ENCODE data around the gene COL11A2. TPM values are rescaled to one million over a fixed set of nuclear protein-coding genes. Genes with fewer than 3 reads are reported as not detected.

COL11A2 gene
- total RNA-seq, 1 experiment from 2014 or later: 7.6 TPM

DNA sequence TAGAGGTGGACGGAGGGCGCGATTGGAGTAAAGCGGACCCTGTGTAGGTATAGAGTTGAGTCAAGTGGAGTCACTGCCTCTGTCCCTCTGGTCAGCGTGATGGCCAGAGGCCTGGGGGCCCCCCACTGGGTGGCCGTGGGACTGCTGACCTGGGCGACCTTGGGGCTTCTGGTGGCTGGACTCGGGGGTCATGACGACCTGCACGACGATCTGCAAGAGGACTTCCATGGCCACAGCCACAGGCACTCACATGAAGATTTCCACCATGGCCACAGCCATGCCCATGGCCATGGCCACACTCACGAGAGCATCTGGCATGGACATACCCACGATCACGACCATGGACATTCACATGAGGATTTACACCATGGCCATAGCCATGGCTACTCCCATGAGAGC is 8.9 kb upstream of the COL11A2 start:
- TSS peak; percentile 76 for BruUV-seq (replicated peaks)
- ATAC-seq (no peak), DNase-seq (ENCODE audit: low read depth, low spot score) (no peak)
- Histone ChIP-seq H3K27ac (ENCODE audit: low read depth, low read length) (peak overlapping the region; percentile 94), H4K20me1 (ENCODE audit: insufficient read depth) (no peaks in the 10 kb centered on the region), H3K4me3 (replicated peaks in 1 of 2; ENCODE audit: low read depth in 1 of 2, low read length in 2 of 2) (peak overlapping the region; percentile 63 to 69), H3K79me2 (ENCODE audit: insufficient read depth, low read length) (peaks cover 70% of the 10 kb centered on the region), H3K9me2 (ENCODE audit: insufficient read depth) (no peaks in the 10 kb centered on the region), H3K9ac (ENCODE audit: low read length) (peak overlapping the region; percentile 80), H3K36me3 (ENCODE audit: control insufficient read depth in 1 of 2, insufficient read depth in 2 of 2, low read length in 2 of 2) (peaks cover 22 to 36% of the 10 kb centered on the region in 2 experiments; a peak in 3 of 4 replicates), H2AFZ (ENCODE audit: low read depth, low read length, poor library complexity, severe bottlenecking) (no peak overlapping the region), H3K27me3 (ENCODE audit: insufficient read depth, low read length) (no peaks in the 10 kb centered on the region), H3K4me1 (ENCODE audit: control insufficient read depth in 1 of 2, insufficient read depth in 2 of 2, low read length in 2 of 2) (peaks cover 42 to 66% of the 10 kb centered on the region in 2 experiments), H3K9me3 (ENCODE audit: control insufficient read depth in 1 of 2, insufficient read depth in 1 of 2, low read depth in 1 of 2, low read length in 2 of 2) (no peaks in the 10 kb centered on the region), H3K4me2 (ENCODE audit: low read length) (peak overlapping the region; percentile 96)
- ChIA-PET RAD21 (ENCODE audit: low non-redundant PET in 1 of 2, low total read pairs in 2 of 2, uncharacterized antibody in 2 of 2, unreplicated experiment in 2 of 2) (no interaction called here), POLR2A (no interaction called here), CTCF (no interaction called here)
- TF ChIP-seq, protein P1, sequence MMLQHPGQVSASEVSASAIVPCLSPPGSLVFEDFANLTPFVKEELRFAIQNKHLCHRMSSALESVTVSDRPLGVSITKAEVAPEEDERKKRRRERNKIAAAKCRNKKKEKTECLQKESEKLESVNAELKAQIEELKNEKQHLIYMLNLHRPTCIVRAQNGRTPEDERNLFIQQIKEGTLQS (IDR thresholded peaks at IDR 0.05): no peak
- TF ChIP-seq SRF (IDR thresholded peaks at IDR 0.05; ENCODE audit: low read depth) (no peak), EGR1 (IDR thresholded peaks at IDR 0.05; ENCODE audit: low read depth) (no peak), SIN3A (IDR thresholded peaks at IDR 0.05; ENCODE audit: low read depth) (no peak), EZH2phosphoT487 (IDR thresholded peaks at IDR 0.05; ENCODE audit: borderline replicate concordance) (no peak), CBX3 (IDR thresholded peaks at IDR 0.05; ENCODE audit: low read depth) (no peak), TCF7L2 (IDR thresholded peaks at IDR 0.05; ENCODE audit: borderline replicate concordance, extremely low read depth, insufficient read depth, insufficient read length) (no peak), ZNF274 (IDR thresholded peaks at IDR 0.05; ENCODE audit: low read depth, low read length) (no peak), POLR2A (IDR thresholded peaks at IDR 0.05; ENCODE audit: borderline replicate concordance, extremely low read depth, insufficient read depth, insufficient read length) (no peak), ELF1 (IDR thresholded peaks at IDR 0.05; ENCODE audit: borderline replicate concordance, low read depth) (no peak), FOSL1 (IDR thresholded peaks at IDR 0.05; ENCODE audit: low read depth) (no peak), JUND (IDR thresholded peaks at IDR 0.05) (no peak), SP1 (IDR thresholded peaks at IDR 0.05; ENCODE audit: low read depth) (no peak)
- TF ChIP-seq, protein P2, sequence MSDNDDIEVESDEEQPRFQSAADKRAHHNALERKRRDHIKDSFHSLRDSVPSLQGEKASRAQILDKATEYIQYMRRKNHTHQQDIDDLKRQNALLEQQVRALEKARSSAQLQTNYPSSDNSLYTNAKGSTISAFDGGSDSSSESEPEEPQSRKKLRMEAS (IDR thresholded peaks at IDR 0.05): no peak
- TF ChIP-seq, protein P3, sequence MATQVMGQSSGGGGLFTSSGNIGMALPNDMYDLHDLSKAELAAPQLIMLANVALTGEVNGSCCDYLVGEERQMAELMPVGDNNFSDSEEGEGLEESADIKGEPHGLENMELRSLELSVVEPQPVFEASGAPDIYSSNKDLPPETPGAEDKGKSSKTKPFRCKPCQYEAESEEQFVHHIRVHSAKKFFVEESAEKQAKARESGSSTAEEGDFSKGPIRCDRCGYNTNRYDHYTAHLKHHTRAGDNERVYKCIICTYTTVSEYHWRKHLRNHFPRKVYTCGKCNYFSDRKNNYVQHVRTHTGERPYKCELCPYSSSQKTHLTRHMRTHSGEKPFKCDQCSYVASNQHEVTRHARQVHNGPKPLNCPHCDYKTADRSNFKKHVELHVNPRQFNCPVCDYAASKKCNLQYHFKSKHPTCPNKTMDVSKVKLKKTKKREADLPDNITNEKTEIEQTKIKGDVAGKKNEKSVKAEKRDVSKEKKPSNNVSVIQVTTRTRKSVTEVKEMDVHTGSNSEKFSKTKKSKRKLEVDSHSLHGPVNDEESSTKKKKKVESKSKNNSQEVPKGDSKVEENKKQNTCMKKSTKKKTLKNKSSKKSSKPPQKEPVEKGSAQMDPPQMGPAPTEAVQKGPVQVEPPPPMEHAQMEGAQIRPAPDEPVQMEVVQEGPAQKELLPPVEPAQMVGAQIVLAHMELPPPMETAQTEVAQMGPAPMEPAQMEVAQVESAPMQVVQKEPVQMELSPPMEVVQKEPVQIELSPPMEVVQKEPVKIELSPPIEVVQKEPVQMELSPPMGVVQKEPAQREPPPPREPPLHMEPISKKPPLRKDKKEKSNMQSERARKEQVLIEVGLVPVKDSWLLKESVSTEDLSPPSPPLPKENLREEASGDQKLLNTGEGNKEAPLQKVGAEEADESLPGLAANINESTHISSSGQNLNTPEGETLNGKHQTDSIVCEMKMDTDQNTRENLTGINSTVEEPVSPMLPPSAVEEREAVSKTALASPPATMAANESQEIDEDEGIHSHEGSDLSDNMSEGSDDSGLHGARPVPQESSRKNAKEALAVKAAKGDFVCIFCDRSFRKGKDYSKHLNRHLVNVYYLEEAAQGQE (IDR thresholded peaks at IDR 0.05; ENCODE audit: low read depth): no peak
- TF ChIP-seq, protein P4, sequence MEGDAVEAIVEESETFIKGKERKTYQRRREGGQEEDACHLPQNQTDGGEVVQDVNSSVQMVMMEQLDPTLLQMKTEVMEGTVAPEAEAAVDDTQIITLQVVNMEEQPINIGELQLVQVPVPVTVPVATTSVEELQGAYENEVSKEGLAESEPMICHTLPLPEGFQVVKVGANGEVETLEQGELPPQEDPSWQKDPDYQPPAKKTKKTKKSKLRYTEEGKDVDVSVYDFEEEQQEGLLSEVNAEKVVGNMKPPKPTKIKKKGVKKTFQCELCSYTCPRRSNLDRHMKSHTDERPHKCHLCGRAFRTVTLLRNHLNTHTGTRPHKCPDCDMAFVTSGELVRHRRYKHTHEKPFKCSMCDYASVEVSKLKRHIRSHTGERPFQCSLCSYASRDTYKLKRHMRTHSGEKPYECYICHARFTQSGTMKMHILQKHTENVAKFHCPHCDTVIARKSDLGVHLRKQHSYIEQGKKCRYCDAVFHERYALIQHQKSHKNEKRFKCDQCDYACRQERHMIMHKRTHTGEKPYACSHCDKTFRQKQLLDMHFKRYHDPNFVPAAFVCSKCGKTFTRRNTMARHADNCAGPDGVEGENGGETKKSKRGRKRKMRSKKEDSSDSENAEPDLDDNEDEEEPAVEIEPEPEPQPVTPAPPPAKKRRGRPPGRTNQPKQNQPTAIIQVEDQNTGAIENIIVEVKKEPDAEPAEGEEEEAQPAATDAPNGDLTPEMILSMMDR (IDR thresholded peaks at IDR 0.05 in 2 of 3, conservative IDR thresholded peaks at IDR 0.05 in 1 of 3; ENCODE audit: borderline replicate concordance in 1 of 3, insufficient read depth in 1 of 3, low read depth in 2 of 3, low read length in 2 of 3): no peak
- TF ChIP-seq, protein P5, sequence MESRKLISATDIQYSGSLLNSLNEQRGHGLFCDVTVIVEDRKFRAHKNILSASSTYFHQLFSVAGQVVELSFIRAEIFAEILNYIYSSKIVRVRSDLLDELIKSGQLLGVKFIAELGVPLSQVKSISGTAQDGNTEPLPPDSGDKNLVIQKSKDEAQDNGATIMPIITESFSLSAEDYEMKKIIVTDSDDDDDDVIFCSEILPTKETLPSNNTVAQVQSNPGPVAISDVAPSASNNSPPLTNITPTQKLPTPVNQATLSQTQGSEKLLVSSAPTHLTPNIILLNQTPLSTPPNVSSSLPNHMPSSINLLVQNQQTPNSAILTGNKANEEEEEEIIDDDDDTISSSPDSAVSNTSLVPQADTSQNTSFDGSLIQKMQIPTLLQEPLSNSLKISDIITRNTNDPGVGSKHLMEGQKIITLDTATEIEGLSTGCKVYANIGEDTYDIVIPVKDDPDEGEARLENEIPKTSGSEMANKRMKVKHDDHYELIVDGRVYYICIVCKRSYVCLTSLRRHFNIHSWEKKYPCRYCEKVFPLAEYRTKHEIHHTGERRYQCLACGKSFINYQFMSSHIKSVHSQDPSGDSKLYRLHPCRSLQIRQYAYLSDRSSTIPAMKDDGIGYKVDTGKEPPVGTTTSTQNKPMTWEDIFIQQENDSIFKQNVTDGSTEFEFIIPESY (IDR thresholded peaks at IDR 0.05; ENCODE audit: extremely low read depth, insufficient replicate concordance, low read length): no peak
- intact Hi-C loops (cut with micrococcal nuclease): loop anchor here (10.0 kb wide), 1 partner anchor 214 kb away; the partner anchor contains the start of genes CUTA and PHF1
